ENCODE data around the gene KMT2E. TPM values are rescaled to one million over a fixed set of nuclear protein-coding genes. Genes with fewer than 3 reads are reported as not detected.
"Not testable (repeated sequence)": the region's sequence is repeated elsewhere in the genome, so short reads cannot be mapped to it uniquely, and the experiment has no call there.

Gene KMT2E
- total RNA-seq, 2 experiments from 2014 or later, result 95.1 to 105 TPM

- Mint-ChIP-seq H3K4me1 (ENCODE audit: low read depth) (peaks cover 2% of the 10 kb centered on the region), H3K9me3 (ENCODE audit: insufficient read depth) (no peaks in the 10 kb centered on the region), H3K27ac (no peak overlapping the region), H3K27me3 (ENCODE audit: low read depth) (no peaks in the 10 kb centered on the region), H3K4me3 (no peak overlapping the region), H3K36me3 (ENCODE audit: low read depth) (peaks cover 5% of the 10 kb centered on the region)
- ChIA-PET CTCF (no interaction called here), POLR2A (no interaction called here)
- ATAC-seq (no peak), DNase-seq (no peak)
Measured at GRCh38 chr7:104973909-104974415, 40.0 kb upstream of the KMT2E start.

GRCh38 chr7:104975553-104975952 lies 38.5 kb upstream of the KMT2E start:
- POLR2A ChIA-PET, result interaction anchor here (1.2 kb wide), 1 partner anchor 34 kb away, joined by 3 read pairs; no protein-coding TSS in a partner anchor
- not testable (repeated sequence) for ATAC-seq

GRCh38 chr7:104976966-104977636 lies 36.9 kb upstream of the KMT2E start:
- Mint-ChIP-seq H3K36me3 (ENCODE audit: low read depth) (peaks cover 7% of the 10 kb centered on the region), H3K4me3 (no peak overlapping the region), H3K27me3 (ENCODE audit: low read depth) (no peaks in the 10 kb centered on the region), H3K9me3 (ENCODE audit: insufficient read depth) (no peaks in the 10 kb centered on the region), H3K4me1 (ENCODE audit: low read depth) (peaks cover 19% of the 10 kb centered on the region), H3K27ac (no peak overlapping the region)
- DNase-seq (peak; percentile 6), ATAC-seq (no peak)
- POLR2A ChIA-PET, result interaction anchor here (1.2 kb wide), 1 partner anchor 36 kb away, joined by 3 read pairs; no protein-coding TSS in a partner anchor
- CTCF ChIA-PET, result interaction anchor here (2.0 to 7.5 kb wide), 2 partner anchors 8 to 55 kb away, joined by 5 to 86 read pairs; no protein-coding TSS in a partner anchor

More at GRCh38 chr7:104975553-104975952, 38.5 kb upstream of the KMT2E start:
- H3K4me1 Mint-ChIP-seq (ENCODE audit: low read depth); DNase-seq; H3K9me3 Mint-ChIP-seq (ENCODE audit: insufficient read depth); H3K27ac Mint-ChIP-seq; H3K27me3 Mint-ChIP-seq (ENCODE audit: low read depth); H3K36me3 Mint-ChIP-seq (ENCODE audit: low read depth); H3K4me3 Mint-ChIP-seq: not testable (repeated sequence)
- CTCF ChIA-PET, result interaction anchor here (0.6 kb wide), 1 partner anchor 15 kb away, joined by 3 read pairs; no protein-coding TSS in a partner anchor

GRCh38 chr7:104978460-104978859 lies 35.5 kb upstream of the KMT2E start:
- Mint-ChIP-seq H3K4me3 (no peak overlapping the region), H3K9me3 (ENCODE audit: insufficient read depth) (no peaks in the 10 kb centered on the region), H3K36me3 (ENCODE audit: low read depth) (peaks cover 12% of the 10 kb centered on the region), H3K4me1 (ENCODE audit: low read depth) (peaks cover 33% of the 10 kb centered on the region), H3K27ac (no peak overlapping the region), H3K27me3 (ENCODE audit: low read depth) (no peaks in the 10 kb centered on the region)
- no peak for ATAC-seq
- no peak for DNase-seq
- CTCF ChIA-PET, result interaction anchor here (0.6 to 7.5 kb wide), 10 partner anchors 10 to 110 kb away, joined by 3 to 86 read pairs (median 5); no protein-coding TSS in a partner anchor
- POLR2A ChIA-PET, result interaction anchor here (0.8 to 10.9 kb wide), 4 partner anchors 33 to 38 kb away, joined by 3 to 373 read pairs (median 6); partner anchors contain the start of gene KMT2E

- no peak overlapping the region for H3K27ac Mint-ChIP-seq
Measured at GRCh38 chr7:104979167-104979841, 34.7 kb upstream of the KMT2E start.

GRCh38 chr7:104980440-104980839 lies 33.6 kb upstream of the KMT2E start:
- peak; percentile 17 for DNase-seq
- Mint-ChIP-seq H3K4me3 (no peak overlapping the region), H3K36me3 (ENCODE audit: low read depth) (peaks cover 19% of the 10 kb centered on the region), H3K27me3 (ENCODE audit: low read depth) (no peaks in the 10 kb centered on the region), H3K27ac (no peak overlapping the region), H3K4me1 (ENCODE audit: low read depth) (peaks cover 47% of the 10 kb centered on the region), H3K9me3 (ENCODE audit: insufficient read depth) (no peaks in the 10 kb centered on the region)
- ATAC-seq, result no peak
- ChIA-PET POLR2A (interaction anchor here (0.5 to 10.9 kb wide), 4 partner anchors 23 to 50 kb away, joined by 3 to 373 read pairs (median 50); partner anchors contain the start of gene KMT2E), CTCF (interaction anchor here (0.8 to 7.5 kb wide), 40 partner anchors 10 to 677 kb away, joined by 3 to 86 read pairs (median 6); partner anchors contain the start of gene KMT2E)

More at GRCh38 chr7:104979167-104979841, 34.7 kb upstream of the KMT2E start:
- peak; percentile 18 for DNase-seq
- ChIA-PET POLR2A (interaction anchor here (0.8 to 10.9 kb wide), 5 partner anchors 9 to 39 kb away, joined by 3 to 373 read pairs (median 6); partner anchors contain the start of gene KMT2E), CTCF (interaction anchor here (0.7 to 7.5 kb wide), 10 partner anchors 11 to 365 kb away, joined by 3 to 86 read pairs (median 5); no protein-coding TSS in a partner anchor)
- ATAC-seq, result no peak
- Mint-ChIP-seq H3K4me1 (ENCODE audit: low read depth) (peaks cover 36% of the 10 kb centered on the region), H3K4me3 (no peak overlapping the region), H3K36me3 (ENCODE audit: low read depth) (peaks cover 11% of the 10 kb centered on the region), H3K27me3 (ENCODE audit: low read depth) (no peaks in the 10 kb centered on the region), H3K9me3 (ENCODE audit: insufficient read depth) (no peaks in the 10 kb centered on the region)

GRCh38 chr7:104980841-104981671 lies 32.9 kb upstream of the KMT2E start:
- peaks cover 50% of the 10 kb centered on the region for H3K4me1 Mint-ChIP-seq (ENCODE audit: low read depth)
- CTCF ChIA-PET, result interaction anchor here (0.6 to 7.5 kb wide), 63 partner anchors 9 to 677 kb away, joined by 3 to 86 read pairs (median 5); partner anchors contain the start of gene KMT2E
- H3K9me3 Mint-ChIP-seq (ENCODE audit: insufficient read depth), result no peaks in the 10 kb centered on the region
- ATAC-seq (no peak), DNase-seq (peak; percentile 21)
- H3K4me3 Mint-ChIP-seq, result no peak overlapping the region
- POLR2A ChIA-PET, result interaction anchor here (0.5 to 10.9 kb wide), 7 partner anchors 18 to 1185 kb away, joined by 3 to 373 read pairs (median 3); partner anchors contain the start of gene KMT2E
- H3K27me3 Mint-ChIP-seq (ENCODE audit: low read depth), result no peaks in the 10 kb centered on the region
- H3K27ac Mint-ChIP-seq, result no peak overlapping the region
- H3K36me3 Mint-ChIP-seq (ENCODE audit: low read depth), result peaks cover 23% of the 10 kb centered on the region

- ATAC-seq, result no peak
- Mint-ChIP-seq H3K4me1 (ENCODE audit: low read depth) (peaks cover 55% of the 10 kb centered on the region), H3K27ac (no peak overlapping the region), H3K9me3 (ENCODE audit: insufficient read depth) (no peaks in the 10 kb centered on the region), H3K36me3 (ENCODE audit: low read depth) (peaks cover 25% of the 10 kb centered on the region), H3K27me3 (ENCODE audit: low read depth) (no peaks in the 10 kb centered on the region), H3K4me3 (no peak overlapping the region)
- CTCF ChIA-PET, result interaction anchor here (0.6 to 7.5 kb wide), 56 partner anchors 12 to 608 kb away, joined by 3 to 86 read pairs (median 6); partner anchors contain the start of gene KMT2E
- DNase-seq, result no peak
- POLR2A ChIA-PET, result interaction anchor here (0.7 to 10.9 kb wide), 4 partner anchors 15 to 39 kb away, joined by 3 to 373 read pairs (median 52); partner anchors contain the start of gene KMT2E
Measured at GRCh38 chr7:104981672-104982037, 32.4 kb upstream of the KMT2E start.

GRCh38 chr7:104982308-104983075 lies 31.5 kb upstream of the KMT2E start:
- peak overlapping the region; percentile 100 for H3K4me3 Mint-ChIP-seq
- peak; percentile 19 for DNase-seq
- no peaks in the 10 kb centered on the region for H3K9me3 Mint-ChIP-seq (ENCODE audit: insufficient read depth)
- H3K27me3 Mint-ChIP-seq (ENCODE audit: low read depth), result no peaks in the 10 kb centered on the region
- ATAC-seq, result no peak
- peaks cover 61% of the 10 kb centered on the region for H3K4me1 Mint-ChIP-seq (ENCODE audit: low read depth)
- H3K27ac Mint-ChIP-seq, result peak overlapping the region; percentile 100
- H3K36me3 Mint-ChIP-seq (ENCODE audit: low read depth), result peaks cover 24% of the 10 kb centered on the region
- CTCF ChIA-PET, result interaction anchor here (0.8 to 7.5 kb wide), 38 partner anchors 14 to 549 kb away, joined by 3 to 86 read pairs (median 6); partner anchors contain the start of genes KMT2E and RINT1
- POLR2A ChIA-PET, result interaction anchor here (1.0 to 10.9 kb wide), 6 partner anchors 16 to 78 kb away, joined by 3 to 373 read pairs (median 7); partner anchors contain the start of gene KMT2E

- no peaks in the 10 kb centered on the region for H3K9me3 Mint-ChIP-seq (ENCODE audit: insufficient read depth)
- POLR2A ChIA-PET, result interaction anchor here (0.7 to 10.9 kb wide), 9 partner anchors 17 to 548 kb away, joined by 3 to 373 read pairs (median 5); partner anchors contain the start of gene KMT2E
- H3K4me3 Mint-ChIP-seq, result peak overlapping the region; percentile 100
- ATAC-seq (no peak), DNase-seq (peak; percentile 23)
- H3K4me1 Mint-ChIP-seq (ENCODE audit: low read depth), result peaks cover 67% of the 10 kb centered on the region
- CTCF ChIA-PET, result interaction anchor here (0.6 to 7.5 kb wide), 25 partner anchors 10 to 606 kb away, joined by 3 to 86 read pairs (median 5); partner anchors contain the start of genes KMT2E and RINT1
- peak overlapping the region; percentile 100 for H3K27ac Mint-ChIP-seq
- no peaks in the 10 kb centered on the region for H3K27me3 Mint-ChIP-seq (ENCODE audit: low read depth)
- H3K36me3 Mint-ChIP-seq (ENCODE audit: low read depth), result peaks cover 29% of the 10 kb centered on the region
Measured at GRCh38 chr7:104983076-104983577, 30.9 kb upstream of the KMT2E start.
